H1 (cell line): ENCODE data around the gene CTXN1. TPM values are rescaled to one million over a fixed set of nuclear protein-coding genes. Genes with fewer than 3 reads are reported as not detected.

Source experiments
- BCL11A ChIP-seq, 2 experiments: IDR thresholded peaks; one replicate each; pipeline ENCODE4 v1.6.1; 2011; ENCODE audit warnings: low read depth in 2 of 2, low read length in 2 of 2, mild to moderate bottlenecking in 2 of 2
- BRCA1 ChIP-seq: IDR thresholded peaks from 2 replicates; pipeline ENCODE4 v1.6.1; 2012; ENCODE audit warnings: low read depth, low read length, improper control_type of control experiment
- CBX8 ChIP-seq: fragments of 300-800, 300-1000 bp; sonication (generic); IDR thresholded peaks from 2 replicates; pipeline ENCODE4 v1.7.1; 2016; ENCODE audit warnings: low read depth, low read length, borderline replicate concordance
- CHD1 ChIP-seq: IDR thresholded peaks from 2 replicates; pipeline ENCODE4 v1.6.1; 2012; ENCODE audit warnings: low read depth, low read length, improper control_type of control experiment
- CTCF ChIP-seq, 3 experiments: IDR thresholded peaks; 1 replicate in 2 of 3; 2 replicates in 1 of 3; pipeline versions ENCODE4 v1.5.1 to v1.6.1; 2011; ENCODE audit warnings: low read length in 3 of 3, mild to moderate bottlenecking in 3 of 3, inconsistent platforms in 2 of 3, low read depth in 1 of 3, moderate library complexity in 1 of 3; ENCODE audit not compliant: insufficient read depth in 1 of 3; ENCODE audit errors: control extremely low read depth in 1 of 3
- JUN ChIP-seq: IDR thresholded peaks from 2 replicates; pipeline ENCODE4 v1.6.1; 2011; ENCODE audit warnings: low read depth, mild to moderate bottlenecking, improper control_type of control experiment, low read length
- KDM4A ChIP-seq: IDR thresholded peaks from one replicate; pipeline ENCODE4 v1.7.1; 2012; ENCODE audit warnings: low read depth, mild to moderate bottlenecking, moderate library complexity, low read length, inconsistent platforms; ENCODE audit not compliant: severe bottlenecking
- KDM5A ChIP-seq: fragments of 200-600 bp; IDR thresholded peaks from 2 replicates; pipeline ENCODE4 v1.7.1; 2012; ENCODE audit warnings: mild to moderate bottlenecking, low read length, inconsistent platforms, mixed read lengths
- MAX ChIP-seq: IDR thresholded peaks from 2 replicates; pipeline ENCODE4 v1.6.1; 2012; ENCODE audit warnings: inconsistent platforms
- RAD21 ChIP-seq, 2 experiments: IDR thresholded peaks in 1 of 2; conservative IDR thresholded peaks in 1 of 2; 2 replicates each; pipeline ENCODE4 v1.6.1; 2011; ENCODE audit warnings: low read depth in 2 of 2, low read length in 2 of 2, improper control_type of control experiment in 1 of 2, inconsistent platforms in 1 of 2, mild to moderate bottlenecking in 1 of 2, moderate library complexity in 1 of 2
- RBBP5 ChIP-seq: IDR thresholded peaks from 2 replicates; pipeline ENCODE4 v1.7.1; 2012; ENCODE audit warnings: low read depth, mild to moderate bottlenecking, inconsistent platforms, low read length, moderate library complexity, borderline replicate concordance
- RNF2 ChIP-seq: fragments of 200-900, 300-1000 bp; sonication (generic); IDR thresholded peaks from 2 replicates; pipeline ENCODE4 v1.7.1; 2016; ENCODE audit warnings: borderline replicate concordance, low read depth, mild to moderate bottlenecking, antibody characterized with exemption, low read length; ENCODE audit not compliant: poor library complexity, severe bottlenecking; ENCODE audit errors: missing control alignments
- RXRA ChIP-seq: IDR thresholded peaks from 2 replicates; pipeline ENCODE4 v1.6.1; 2011; ENCODE audit warnings: low read depth, mild to moderate bottlenecking, low read length, moderate library complexity; ENCODE audit not compliant: insufficient read depth
- SIN3A ChIP-seq, 2 experiments: IDR thresholded peaks in 1 of 2; conservative IDR thresholded peaks in 1 of 2; 2 replicates each; pipeline ENCODE4 v1.6.1; 2011 to 2012; ENCODE audit warnings: low read length in 2 of 2, improper control_type of control experiment in 1 of 2, low read depth in 1 of 2, mild to moderate bottlenecking in 1 of 2
- SIRT6 ChIP-seq: IDR thresholded peaks from one replicate; pipeline ENCODE4 v1.7.1; 2012; ENCODE audit warnings: low read length, inconsistent platforms
- SP1 ChIP-seq: IDR thresholded peaks from 2 replicates; pipeline ENCODE4 v1.6.1; 2011; ENCODE audit warnings: low read depth, low read length
- SP4 ChIP-seq: IDR thresholded peaks from 2 replicates; pipeline ENCODE4 v1.6.1; 2012; ENCODE audit warnings: low read length, inconsistent platforms
- TAF7 ChIP-seq: optimal IDR thresholded peaks from 2 replicates; pipeline ENCODE3; 2011; ENCODE audit warnings: low read depth, mild to moderate bottlenecking, inconsistent platforms, low read length, moderate library complexity, borderline replicate concordance
- TEAD4 ChIP-seq: IDR thresholded peaks from 2 replicates; pipeline ENCODE4 v1.6.1; 2012; ENCODE audit warnings: low read depth, low read length, inconsistent platforms, mixed read lengths
- ZNF274 ChIP-seq: IDR thresholded peaks from 2 replicates; pipeline ENCODE4 v1.7.0; 2012; ENCODE audit warnings: low read length, borderline replicate concordance; ENCODE audit errors: extremely low read depth
- polyA plus RNA-seq, 7 experiments: library from polyadenylated mRNA; depleted of rRNA in 3 of 7; stranded (reverse) in 5 of 7; unstranded in 2 of 7; fragments of >200 nt in 5 of 7; fragments of 200-250 nt in 2 of 7; gene quantifications; 1 replicate in 5 of 7; 2 replicates in 1 of 7; 4 replicates in 1 of 7; pipeline versions ENCODE4 v1.2.1 to v1.2.3, GENCODE V29; 2011 to 2013; ENCODE audit warnings: missing spikeins in 2 of 7, mixed read lengths in 2 of 7
- total RNA-seq: library from RNA; stranded (reverse); fragmentation: NEBNext Ultra II Directional; extraction: Animal tissue kit (Norgen Biotek cat#: 25700); gene quantifications from 2 replicates; pipeline ENCODE4 v1.2.1, GENCODE V29; 2021

The CTXN1 gene
- total and polyA plus RNA-seq, 2 of the 8 experiments (the other 6 are each of a cell fraction or from before 2014, with no cell fraction given): 16.4 to 58.0 TPM

- TF ChIP-seq RNF2: no peak
- TF ChIP-seq CTCF (IDR thresholded peaks at IDR 0.05; ENCODE audit: control extremely low read depth in 1 of 3, insufficient read depth in 1 of 3, low read depth in 1 of 3, low read length in 3 of 3): peak; percentile 83 to 95 (median 94)
- TF ChIP-seq RXRA: no peak
- TF ChIP-seq TAF7: no peak
- TF ChIP-seq CBX8: no peak
- TF ChIP-seq MAX: peak; percentile 97
- TF ChIP-seq ZNF274: no peak
- peak; percentile 23; the same call in 1 of the 2 replicates for TF ChIP-seq TEAD4
- TF ChIP-seq RBBP5: peak; percentile 76; the same call in 1 of the 2 replicates
- TF ChIP-seq BCL11A (IDR thresholded peaks at IDR 0.05; ENCODE audit: low read depth in 2 of 2, low read length in 2 of 2): no peak
- peak; percentile 38 to 48; a peak in 3 of 4 replicates for TF ChIP-seq RAD21 (IDR thresholded peaks at IDR 0.05 in 1 of 2, conservative IDR thresholded peaks at IDR 0.05 in 1 of 2; ENCODE audit: low read depth in 2 of 2, low read length in 2 of 2)
- no peak for TF ChIP-seq SIRT6
- TF ChIP-seq SP1: no peak
- TF ChIP-seq BRCA1: no peak
- TF ChIP-seq SP4: no peak
- TF ChIP-seq JUN: no peak
- no peak for TF ChIP-seq CHD1
- TF ChIP-seq KDM4A: peak; percentile 22
- 0 out of 4 replicates have a peak, but pooled peaks of 1 of the 2 experiments have one; percentile 69 for TF ChIP-seq SIN3A (conservative IDR thresholded peaks at IDR 0.05 in 1 of 2, IDR thresholded peaks at IDR 0.05 in 1 of 2; ENCODE audit: low read depth in 1 of 2, low read length in 2 of 2)
- no peak for TF ChIP-seq KDM5A
Observed at GRCh38 chr19:7903244-7904073, 22.5 kb downstream of the CTXN1 start, which contains the start of gene MAP2K7 (continued).
